ENCODE results near the gene VPS13D. TPM values are rescaled to one million over a fixed set of nuclear protein-coding genes. Genes with fewer than 3 reads are reported as not detected.
A peak's percentile ranks its signal among the peaks of the same experiment; 100 is the strongest.
"Not testable (repeated sequence)": the region's sequence is repeated elsewhere in the genome, so short reads cannot be mapped to it uniquely, and the experiment has no call there.

VPS13D gene
- total RNA-seq, 2 donors from 2014 or later, result 54.0 to 63.3 TPM

DNA sequence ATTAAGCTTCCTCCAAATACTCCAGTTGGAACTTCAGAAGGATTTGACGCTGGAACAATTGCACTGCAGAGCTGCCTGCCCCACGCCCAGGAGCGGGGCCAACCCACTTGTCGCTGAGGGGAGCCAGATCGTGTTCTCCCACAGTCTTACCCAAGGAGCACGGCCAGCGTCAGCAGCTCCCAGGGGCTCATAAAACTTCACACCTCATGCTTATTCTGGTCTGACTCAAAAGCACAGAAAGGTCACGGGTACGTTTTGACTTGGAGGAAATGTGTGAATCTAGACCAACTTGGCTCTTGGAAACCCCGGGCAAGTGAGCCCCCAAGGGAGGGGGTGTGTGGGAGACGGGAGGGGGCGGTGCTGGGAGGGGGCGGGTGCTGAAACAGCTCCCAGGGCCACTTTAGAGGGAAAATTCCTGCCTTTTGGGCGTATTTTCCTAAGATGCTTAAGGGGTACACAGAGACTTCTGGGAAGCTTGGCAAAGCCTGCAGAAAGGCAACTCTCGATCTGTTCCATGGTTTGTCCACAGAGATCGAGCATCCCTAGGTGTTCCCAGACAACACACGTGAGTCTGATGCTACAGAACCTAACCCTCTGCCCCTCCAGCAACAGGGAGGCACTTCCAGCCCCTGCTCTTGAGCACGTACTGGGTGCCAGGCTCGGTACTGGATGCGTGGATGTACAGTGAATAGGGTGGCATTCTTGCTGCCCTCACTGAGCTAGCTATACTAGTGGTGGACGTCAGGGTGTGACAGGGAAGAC, 289.3 kb downstream of the VPS13D start:
- peak in 2 of 4 donors; percentile 25 for DNase-seq
- intact Hi-C loops (cut with DNase I), result no loop called here
- no peak for TF ChIP-seq POLR2A (IDR thresholded peaks at IDR 0.05)
- TF ChIP-seq, protein P1, sequence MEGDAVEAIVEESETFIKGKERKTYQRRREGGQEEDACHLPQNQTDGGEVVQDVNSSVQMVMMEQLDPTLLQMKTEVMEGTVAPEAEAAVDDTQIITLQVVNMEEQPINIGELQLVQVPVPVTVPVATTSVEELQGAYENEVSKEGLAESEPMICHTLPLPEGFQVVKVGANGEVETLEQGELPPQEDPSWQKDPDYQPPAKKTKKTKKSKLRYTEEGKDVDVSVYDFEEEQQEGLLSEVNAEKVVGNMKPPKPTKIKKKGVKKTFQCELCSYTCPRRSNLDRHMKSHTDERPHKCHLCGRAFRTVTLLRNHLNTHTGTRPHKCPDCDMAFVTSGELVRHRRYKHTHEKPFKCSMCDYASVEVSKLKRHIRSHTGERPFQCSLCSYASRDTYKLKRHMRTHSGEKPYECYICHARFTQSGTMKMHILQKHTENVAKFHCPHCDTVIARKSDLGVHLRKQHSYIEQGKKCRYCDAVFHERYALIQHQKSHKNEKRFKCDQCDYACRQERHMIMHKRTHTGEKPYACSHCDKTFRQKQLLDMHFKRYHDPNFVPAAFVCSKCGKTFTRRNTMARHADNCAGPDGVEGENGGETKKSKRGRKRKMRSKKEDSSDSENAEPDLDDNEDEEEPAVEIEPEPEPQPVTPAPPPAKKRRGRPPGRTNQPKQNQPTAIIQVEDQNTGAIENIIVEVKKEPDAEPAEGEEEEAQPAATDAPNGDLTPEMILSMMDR (IDR thresholded peaks at IDR 0.05), result no peak
- WGBS, 2 donors, result 78% methylated on average over 21 of the region's 21 CpGs
- H3K36me3 ChIP-seq (replicated peaks in 1 of 2; ENCODE audit: insufficient read depth in 1 of 2, low read depth in 2 of 2), result no peaks in the 10 kb centered on the region
- no peak overlapping the region for H3K4me3 ChIP-seq
- no peak overlapping the region for H3K27ac ChIP-seq
- H3K27me3 ChIP-seq, result no peaks in the 10 kb centered on the region
- H3K9me3 ChIP-seq, result no peaks in the 10 kb centered on the region
- ATAC-seq, result peak; percentile 55
- no peaks in the 10 kb centered on the region for H3K4me1 ChIP-seq

DNA sequence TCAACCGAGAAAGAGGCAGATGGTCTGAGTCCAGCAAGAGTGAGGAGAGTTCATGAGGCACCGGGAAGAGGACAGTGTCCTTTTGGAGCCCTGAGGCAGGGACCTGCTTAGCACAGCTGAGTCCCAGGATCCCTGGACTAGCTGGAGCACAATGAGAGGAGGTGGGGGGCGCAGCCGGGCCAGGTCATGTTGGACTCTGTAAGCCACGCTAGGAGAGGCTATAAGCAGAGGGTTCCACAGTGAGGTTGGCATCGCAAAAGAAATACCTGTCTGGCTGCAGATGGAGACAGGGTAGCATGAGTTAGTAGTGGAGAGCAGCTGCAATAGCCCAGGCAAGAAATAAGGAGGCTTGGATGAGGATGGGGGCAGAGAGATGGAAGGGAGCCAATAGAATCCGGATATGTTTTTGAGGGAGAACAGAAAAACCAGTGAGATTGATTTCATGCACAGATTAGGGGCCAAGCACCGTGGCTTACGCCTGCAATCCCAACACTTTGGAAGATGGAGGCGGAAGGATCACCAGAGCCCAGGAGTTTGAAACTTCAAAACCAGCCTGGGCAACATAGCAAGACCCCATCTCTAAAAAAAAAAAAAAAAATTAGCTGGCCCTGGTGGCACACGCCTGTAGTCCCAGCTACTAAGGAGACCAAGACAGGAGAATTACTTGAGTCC, 290.0 kb downstream of the VPS13D start:
- Histone ChIP-seq H3K27me3 (no peaks in the 10 kb centered on the region), H3K27ac (no peak overlapping the region), H3K36me3 (replicated peaks in 1 of 2; ENCODE audit: insufficient read depth in 1 of 2, low read depth in 2 of 2) (no peaks in the 10 kb centered on the region), H3K4me1 (peaks cover 1% of the 10 kb centered on the region), H3K4me3 (no peak overlapping the region), H3K9me3 (no peaks in the 10 kb centered on the region)
- 89 to 95% methylated on average over 11 of the region's 11 CpGs for WGBS, 2 donors
- TF ChIP-seq POLR2A (IDR thresholded peaks at IDR 0.05), result no peak
- TF ChIP-seq, protein P1 (IDR thresholded peaks at IDR 0.05), result no peak
- intact Hi-C loops (cut with DNase I), result no loop called here
- no peak for DNase-seq
- ATAC-seq, result no peak

GRCh38 chr1:12521096-12521495, 291.3 kb downstream of the VPS13D start:
- Histone ChIP-seq H3K4me1 (peaks cover 14% of the 10 kb centered on the region), H3K36me3 (replicated peaks in 1 of 2; ENCODE audit: insufficient read depth in 1 of 2, low read depth in 2 of 2) (no peaks in the 10 kb centered on the region), H3K9me3 (no peaks in the 10 kb centered on the region), H3K4me3 (no peak overlapping the region), H3K27me3 (no peaks in the 10 kb centered on the region), H3K27ac (no peak overlapping the region)
- TF ChIP-seq, protein P1 (IDR thresholded peaks at IDR 0.05), result no peak
- TF ChIP-seq POLR2A (IDR thresholded peaks at IDR 0.05), result no peak
- DNase-seq (no peak), ATAC-seq (no peak)
- 67 to 86% methylated on average over 5 of the region's 5 CpGs for WGBS, 2 donors
- intact Hi-C loops (cut with DNase I), result no loop called here

- H3K27ac ChIP-seq; H3K27me3 ChIP-seq; H3K9me3 ChIP-seq; intact Hi-C loops (cut with DNase I); H3K36me3 ChIP-seq (replicated peaks in 1 of 2; ENCODE audit: insufficient read depth in 1 of 2, low read depth in 2 of 2); DNase-seq; H3K4me3 ChIP-seq; ATAC-seq: not testable (repeated sequence)
- H3K4me1 ChIP-seq, result peaks cover 30% of the 10 kb centered on the region
- WGBS, 2 donors, result 94 to 97% methylated on average over 9 of the region's 9 CpGs
Observed at GRCh38 chr1:12522780-12523179, 292.9 kb downstream of the VPS13D start.

DNA sequence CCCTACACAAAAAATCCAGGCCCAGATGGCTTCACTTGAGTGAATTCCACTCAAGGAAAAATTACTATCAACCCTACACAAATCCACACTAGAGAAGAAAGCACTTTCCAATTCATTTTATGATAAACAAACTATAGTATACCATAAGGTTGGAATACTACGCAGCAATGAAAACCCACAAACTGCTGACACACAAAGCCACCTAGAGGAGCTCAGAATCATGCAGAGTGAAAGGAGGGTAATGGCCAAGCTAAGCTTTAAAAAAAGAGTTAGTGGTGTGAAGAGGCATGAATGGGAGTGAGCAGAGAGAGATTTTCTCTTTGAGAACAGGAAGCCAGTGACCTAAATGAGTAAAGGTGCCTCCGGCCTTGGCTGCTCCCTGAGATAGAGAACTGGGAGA, 294.4 kb downstream of the VPS13D start:
- TF ChIP-seq POLR2A (IDR thresholded peaks at IDR 0.05), result no peak
- TF ChIP-seq, protein P1 (IDR thresholded peaks at IDR 0.05), result no peak
- Histone ChIP-seq H3K36me3 (replicated peaks in 1 of 2; ENCODE audit: insufficient read depth in 1 of 2, low read depth in 2 of 2) (no peaks in the 10 kb centered on the region), H3K4me3 (no peak overlapping the region), H3K9me3 (no peaks in the 10 kb centered on the region), H3K4me1 (peaks cover 45% of the 10 kb centered on the region), H3K27ac (peak overlapping the region in 2 of 4 donors; percentile 72 to 84), H3K27me3 (no peaks in the 10 kb centered on the region)
- ATAC-seq (no peak), DNase-seq (no peak)
- intact Hi-C loops (cut with DNase I), result no loop called here
- WGBS, 2 donors, result 96 to 98% methylated on average over 2 of the region's 2 CpGs

All from body of pancreas (tissue), 4 donors.